Spleen (tissue), 7 donors: ENCODE results near the gene TANGO6.
"Not testable (repeated sequence)": the region's sequence is repeated elsewhere in the genome, so short reads cannot be mapped to it uniquely, and the experiment has no call there.

ENCODE experiments used
- CTCF ChIP-seq, 11 experiments: fragments of 200-600 bp in 7 of 11; fragments of 450-650 bp in 4 of 11; sonication (generic) in 4 of 11; IDR thresholded peaks in 8 of 11; conservative IDR thresholded peaks in 3 of 11; 1 replicate in 7 of 11; 2 replicates in 4 of 11; pipeline versions ENCODE4 v1.4.0 to v1.8.0; 2016 to 2021; ENCODE audit warnings: antibody characterized with exemption in 11 of 11, inconsistent platforms in 4 of 11, mild to moderate bottlenecking in 1 of 11
- POLR2A ChIP-seq, 3 donors: fragments of 450-650 bp; IDR thresholded peaks; one replicate each; pipeline ENCODE4 v1.5.1; 2017; ENCODE audit warnings: antibody characterized with exemption in 3 of 3, mild to moderate bottlenecking in 1 of 3
- donor health status: DM: no; HTN: no; CAD: no; lungs with moderate emphysema.
- donor health status: DM: no; HTN: no; CAD: no.
- donor health status: DM: no; HTN: no; CAD: no.

GRCh38 chr16:69126801-69127200 is 283.5 kb downstream of the TANGO6 start:
- TF ChIP-seq CTCF (IDR thresholded peaks at IDR 0.05 in 8 of 11, conservative IDR thresholded peaks at IDR 0.05 in 3 of 11); POLR2A (IDR thresholded peaks at IDR 0.05): not testable (repeated sequence)
